ENCODE measurements around the gene SLC25A11. TPM values are rescaled to one million over a fixed set of nuclear protein-coding genes. Genes with fewer than 3 reads are reported as not detected.

The SLC25A11 gene, protein sequence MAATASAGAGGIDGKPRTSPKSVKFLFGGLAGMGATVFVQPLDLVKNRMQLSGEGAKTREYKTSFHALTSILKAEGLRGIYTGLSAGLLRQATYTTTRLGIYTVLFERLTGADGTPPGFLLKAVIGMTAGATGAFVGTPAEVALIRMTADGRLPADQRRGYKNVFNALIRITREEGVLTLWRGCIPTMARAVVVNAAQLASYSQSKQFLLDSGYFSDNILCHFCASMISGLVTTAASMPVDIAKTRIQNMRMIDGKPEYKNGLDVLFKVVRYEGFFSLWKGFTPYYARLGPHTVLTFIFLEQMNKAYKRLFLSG
- 10 to 100 TPM; 32.6 to 64.2 (median 41.0) TPM for total RNA-seq
- long read RNA-seq, transcript SLC25A11-201 (8 exons, 1,897 nt) = major isoform, 23 of 25 reads
- long read RNA-seq, partial matches to known transcripts = 1 of 25 reads
- long read RNA-seq, other reads (novel, unspliced or antisense) = 1 of 25 reads

DNA sequence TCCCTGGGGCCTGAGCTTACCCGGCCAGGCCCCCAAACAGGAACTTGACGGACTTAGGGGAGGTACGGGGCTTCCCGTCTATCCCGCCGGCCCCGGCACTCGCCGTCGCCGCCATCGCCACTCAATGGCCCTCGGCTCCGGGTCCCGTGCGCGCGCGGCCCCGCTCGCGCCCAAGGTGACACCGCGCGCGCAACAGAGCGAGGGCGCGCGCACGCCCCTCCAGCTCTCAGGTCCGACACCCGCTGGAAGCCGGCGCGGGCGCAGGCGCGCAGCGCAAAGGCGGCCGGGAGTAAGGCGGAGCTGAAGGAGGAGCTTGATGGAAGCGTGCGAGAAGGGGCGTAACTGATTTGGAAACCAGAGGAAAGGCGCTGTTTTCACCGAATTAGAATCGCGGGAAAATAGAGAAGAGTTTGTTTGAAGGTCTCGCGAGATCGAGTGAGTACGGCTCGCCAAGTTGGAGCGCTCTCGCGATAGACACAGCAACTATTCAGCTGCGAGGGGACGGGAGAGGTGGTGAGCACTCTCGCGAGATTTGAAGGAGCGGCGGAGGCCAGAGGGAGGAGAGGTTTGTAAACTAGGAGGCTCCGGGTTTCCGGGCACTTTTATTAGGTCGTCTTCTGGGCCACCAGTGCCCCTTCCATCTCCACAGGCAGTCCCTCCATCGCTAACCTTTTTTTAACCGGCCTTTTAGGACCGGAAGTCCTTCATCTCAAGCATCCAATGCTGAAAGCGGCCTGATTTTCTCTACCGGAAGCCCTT, at the start of gene SLC25A11, which contains the start of gene RNF167:
SLC25A11 (minus strand) TSS at position 251 of the 759 bp plus-strand sequence; CDS start at position 115, 136 bp downstream.
RNF167 (plus strand) TSS at position 473 of the 759 bp plus-strand sequence. CDS start 642 bp downstream, outside the sequence.
- no peaks in the 10 kb centered on the region for H3K27me3 ChIP-seq
- ATAC-seq = peak; percentile 87 to 94 (median 90)
- peak within 1 kb of the TSS; percentile 77 to 93 (median 83) for H3K27ac ChIP-seq
- intact Hi-C loops (cut with DNase I) = no loop called here
- H3K9me3 ChIP-seq = no peaks in the 10 kb centered on the region
- DNase-seq = peak; percentile 94 to 97 (median 96)
- under 1% methylated on average over 56 of the region's 72 CpGs for WGBS (ENCODE audit: insufficient coverage, low coverage, low lambda C conversion rate, missing lambda C conversion rate)
- peak within 1 kb of the TSS; percentile 83 to 95 (median 87) for H3K4me3 ChIP-seq
- peaks cover 0 to 24% (median 11%) of the 10 kb centered on the region in 4 donors for H3K4me1 ChIP-seq
- H3K36me3 ChIP-seq = peaks cover 0 to 37% (median 8%) of the 10 kb centered on the region in 4 donors
- peak; percentile 67 for TF ChIP-seq POLR2A (IDR thresholded peaks at IDR 0.05)
- TF ChIP-seq CTCF (IDR thresholded peaks at IDR 0.05) = no peak

GRCh38 chr17:4987767-4988567, 48.1 kb upstream of the SLC25A11 start:
- intact Hi-C loops (cut with DNase I) = loop anchor here in 1 of 2 donors (10.0 kb wide), 1 partner anchor 77 kb away; no protein-coding TSS in a partner anchor

GRCh38 chr17:4986951-4987766, 47.3 kb upstream of the SLC25A11 start, which contains the start of gene CAMTA2:
TSS of gene CAMTA2 (minus strand) at chr17:4987675. CDS start at chr17:4986222, 1,453 bp downstream.
- DNase-seq = peak; percentile 90 to 92 (median 91)
- Histone ChIP-seq H3K36me3 (peaks cover 0 to 9% (median 1%) of the 10 kb centered on the region in 4 donors), H3K4me3 (peak within 1 kb of the TSS; percentile 65 to 98 (median 84)), H3K27me3 (no peaks in the 10 kb centered on the region), H3K4me1 (peaks cover 0 to 17% (median 2%) of the 10 kb centered on the region in 4 donors), H3K9me3 (no peaks in the 10 kb centered on the region), H3K27ac (peak within 1 kb of the TSS; percentile 85 to 89 (median 87))
- intact Hi-C loops (cut with DNase I) = loop anchor here in 1 of 2 donors (10.0 kb wide), 1 partner anchor 78 kb away; no protein-coding TSS in a partner anchor
- TF ChIP-seq POLR2A (IDR thresholded peaks at IDR 0.05) (peak; percentile 67), CTCF (IDR thresholded peaks at IDR 0.05) (peak; percentile 72 to 85 (median 77))
- ATAC-seq = peak; percentile 88 to 92 (median 92)
- WGBS (ENCODE audit: insufficient coverage, low coverage, low lambda C conversion rate, missing lambda C conversion rate) = 2% methylated on average over 10 of the region's 78 CpGs

More at GRCh38 chr17:4987767-4988567, 48.1 kb upstream of the SLC25A11 start:
- peak; percentile 39 for TF ChIP-seq POLR2A (IDR thresholded peaks at IDR 0.05)
- TF ChIP-seq CTCF (IDR thresholded peaks at IDR 0.05) = no peak
- DNase-seq (no peak), ATAC-seq (peak in 1 of 4 donors; percentile 8)
- peak overlapping the region; percentile 85 to 89 (median 87) for H3K27ac ChIP-seq
- H3K9me3 ChIP-seq = no peaks in the 10 kb centered on the region
- H3K4me1 ChIP-seq = peaks cover 0 to 17% (median 2%) of the 10 kb centered on the region in 4 donors
- WGBS (ENCODE audit: insufficient coverage, low coverage, low lambda C conversion rate, missing lambda C conversion rate) = 18% methylated on average over 16 of the region's 30 CpGs
- no peaks in the 10 kb centered on the region for H3K27me3 ChIP-seq
- peak overlapping the region; percentile 65 to 98 (median 84) for H3K4me3 ChIP-seq
- H3K36me3 ChIP-seq = peaks cover 0 to 2% (median under 1%) of the 10 kb centered on the region in 4 donors

Data from right lobe of liver (tissue), 6 donors.